Heart right ventricle (tissue), 16 donors: Measurements from ENCODE around the gene GTPBP8. TPM values are rescaled to one million over a fixed set of nuclear protein-coding genes. Genes with fewer than 3 reads are reported as not detected.

Experiments used
- ATAC-seq, 8 donors: fragments of 200-7000 bp; cut with Tn5 transposase; one replicate each; pipeline ENCODE4 v1.9.1; 2020; ENCODE audit warnings: mild to moderate bottlenecking in 8 of 8, moderate library complexity in 8 of 8, moderate number of reproducible peaks in 1 of 8
- DNase-seq, 2 donors: peaks; one replicate each; pipeline ENCODE4 v3.0.0-alpha.2; 2020
- H3K27ac ChIP-seq, 10 donors: fragments of 200-600 bp; sonication (generic) in 2 of 10; one replicate each; pipeline versions ENCODE4 v1.5.0 to v1.8.0; 2020 to 2022; ENCODE audit warnings: mild to moderate bottlenecking in 3 of 10
- H3K27me3 ChIP-seq, 7 donors: fragments of 200-600 bp; one replicate each; pipeline ENCODE4 v1.8.0; 2021 to 2022; ENCODE audit warnings: mild to moderate bottlenecking in 2 of 7
- H3K36me3 ChIP-seq, 9 donors: fragments of 200-600 bp; sonication (generic) in 1 of 9; one replicate each; pipeline versions ENCODE4 v1.5.0 to v1.8.0; 2020 to 2022; ENCODE audit warnings: mild to moderate bottlenecking in 2 of 9
- H3K4me1 ChIP-seq, 9 donors: fragments of 200-600 bp; sonication (generic) in 1 of 9; one replicate each; pipeline versions ENCODE4 v1.5.0 to v1.8.0; 2020 to 2022; ENCODE audit warnings: mild to moderate bottlenecking in 4 of 9
- H3K4me3 ChIP-seq, 10 donors: fragments of 200-600 bp; sonication (generic) in 2 of 10; one replicate each; pipeline versions ENCODE4 v1.5.0 to v1.8.0; 2020 to 2022; ENCODE audit warnings: mild to moderate bottlenecking in 7 of 10, moderate library complexity in 2 of 10
- H3K9me3 ChIP-seq, 11 donors: fragments of 200-600 bp in 10 of 11; sonication (generic) in 2 of 11; one replicate each; pipeline versions ENCODE4 v1.5.0 to v1.8.0; 2013 to 2022; ENCODE audit warnings: mild to moderate bottlenecking in 2 of 11, control low read depth in 1 of 11, moderate library complexity in 1 of 11
- CTCF ChIP-seq, 9 donors: fragments of 200-600 bp; sonication (generic) in 2 of 9; IDR thresholded peaks; one replicate each; pipeline versions ENCODE4 v1.5.0 to v1.8.0; 2021 to 2022; ENCODE audit warnings: antibody characterized with exemption in 9 of 9, mild to moderate bottlenecking in 5 of 9, moderate library complexity in 1 of 9
- WGBS, 2 donors: extraction: QIAGEN DNeasy Blood & Tissue Kit; methylation state at CpG; one replicate each; pipeline ENCODE4 v1.1.7; 2013; ENCODE audit warnings: inconsistent platforms in 1 of 2; 5-methylcytosine and 5-hydroxymethylcytosine counted together
- intact Hi-C, 10 donors: fragments of 100-400 bp; cut with DNase I; formaldehyde crosslinking; loops; one replicate each; pipeline versions ENCODE4 v1.11.1 to v1.14.2; 2022
- polyA plus RNA-seq, 2 donors: library from polyadenylated mRNA; stranded (reverse); fragments of 200-250 nt; gene quantifications; one replicate each; pipeline ENCODE4 v1.2.3, GENCODE V29; 2013
- total RNA-seq, 10 donors: library from RNA; stranded (reverse); fragmentation: NEBNext Ultra II Directional in 3 of 10; extraction: Animal tissue kit (Norgen Biotek cat#: 25700) in 3 of 10; gene quantifications; one replicate each; pipeline versions ENCODE4 v1.2.1 to v1.2.4, GENCODE V29; 2021 to 2023
- donor health status: Arrhythmogenic right ventricular cardiomyopathy.
- donor health status: ischemic (EF 13 %, LVEDD 7.1; RV severe dilation, severe dysfunction).
- donor health status: healthy with polysubstance abuse.
- donor health status: DM: no; HTN: yes; CAD: no.
- donor health status: DM: no; HTN: no; CAD: no.
- donor health status: ischemic (EF 25% LVEDD 6.9; RV normal size, moderate dysfunction).
- donor health status: ischemic (EF 25% LVEDD 5.7; RV mildly dilated, moderate dysfunction).
- donor health status: healthy.
- donor health status: DM: yes; HTN: yes; CAD: no.
- donor health status: Ischemic cardiomyopathy.
- donor health status: ischemic (EF 35%, LVEDD 5.7; RV mildly dilated, moderate dysfunction).
- donor health status: nonischemic (EF 11% LVEDD 7.7; RV severe dilation, severe dysfunction).
- donor health status: DM: yes; HTN: yes; CAD: no.
- donor health status: PGD.
- donor health status: ischemic (EF 29% LVEDD 5.4; RV normal size, mild dysfunction).
- donor health status: nonischemic (EF 23%, LVEDD 6.1; RV moderate dilation, normal function).

Gene GTPBP8
- total and polyA plus RNA-seq, 12 donors: 4.7 to 31.3 (median 25.3) TPM

- H3K9me3 ChIP-seq: no peaks in the 10 kb centered on the region
- intact Hi-C loops: no loop called here
- H3K27me3 ChIP-seq: no peaks in the 10 kb centered on the region
- H3K27ac ChIP-seq: no peak overlapping the region
- ATAC-seq (peak in 1 of 8 donors; percentile 29), DNase-seq (no peak)
- no peaks in the 10 kb centered on the region for H3K4me1 ChIP-seq
- no peak overlapping the region for H3K4me3 ChIP-seq
- TF ChIP-seq CTCF (IDR thresholded peaks at IDR 0.05): no peak
- H3K36me3 ChIP-seq: peaks cover 0 to 100% (median 72%) of the 10 kb centered on the region in 9 donors
Measured at GRCh38 chr3:113002679-113003078, 11.9 kb downstream of the GTPBP8 start.

- TF ChIP-seq CTCF (IDR thresholded peaks at IDR 0.05): no peak
- H3K27me3 ChIP-seq: no peaks in the 10 kb centered on the region
- 79 to 83% methylated on average over 7 of the region's 7 CpGs for WGBS, 2 donors
Measured at GRCh38 chr3:113005611-113006010, 14.8 kb downstream of the GTPBP8 start.

GRCh38 chr3:113006359-113007056, 15.7 kb downstream of the GTPBP8 start:
- DNase-seq (no peak), ATAC-seq (no peak)
- intact Hi-C loops: no loop called here
- TF ChIP-seq CTCF (IDR thresholded peaks at IDR 0.05): no peak
- H3K9me3 ChIP-seq: no peaks in the 10 kb centered on the region
- H3K4me3 ChIP-seq: no peak overlapping the region
- no peak overlapping the region for H3K27ac ChIP-seq
- 86 to 88% methylated on average over 4 of the region's 4 CpGs for WGBS, 2 donors
- no peaks in the 10 kb centered on the region for H3K27me3 ChIP-seq
- peaks cover 0 to 100% (median 52%) of the 10 kb centered on the region in 9 donors for H3K36me3 ChIP-seq
- no peaks in the 10 kb centered on the region for H3K4me1 ChIP-seq

More at GRCh38 chr3:113005611-113006010, 14.8 kb downstream of the GTPBP8 start:
- ATAC-seq: no peak
- intact Hi-C loops: no loop called here
- no peak overlapping the region for H3K4me3 ChIP-seq
- no peak for DNase-seq
- H3K27ac ChIP-seq: peak overlapping the region in 1 of 10 donors; percentile 4
- H3K36me3 ChIP-seq: peaks cover 0 to 100% (median 61%) of the 10 kb centered on the region in 9 donors
- no peaks in the 10 kb centered on the region for H3K4me1 ChIP-seq
- no peaks in the 10 kb centered on the region for H3K9me3 ChIP-seq

- ATAC-seq (no peak), DNase-seq (no peak)
- 73 to 81% methylated on average over 3 of the region's 3 CpGs for WGBS, 2 donors
- no peak for TF ChIP-seq CTCF (IDR thresholded peaks at IDR 0.05)
- H3K4me3 ChIP-seq: no peak overlapping the region
- H3K27ac ChIP-seq: no peak overlapping the region
- H3K27me3 ChIP-seq: no peaks in the 10 kb centered on the region
- no peaks in the 10 kb centered on the region for H3K9me3 ChIP-seq
- peaks cover 0 to 3% (median 0%) of the 10 kb centered on the region in 9 donors for H3K4me1 ChIP-seq
- H3K36me3 ChIP-seq: peaks cover 0 to 100% (median 43%) of the 10 kb centered on the region in 9 donors
- intact Hi-C loops: no loop called here
Measured at GRCh38 chr3:113008117-113008516, 17.3 kb downstream of the GTPBP8 start.
